ENCODE measurements around the gene TRMT5. TPM values are rescaled to one million over a fixed set of nuclear protein-coding genes. Genes with fewer than 3 reads are reported as not detected.

TRMT5 gene
- total RNA-seq, 4 donors from 2014 or later, result 5.7 to 14.3 (median 9.8) TPM

DNA sequence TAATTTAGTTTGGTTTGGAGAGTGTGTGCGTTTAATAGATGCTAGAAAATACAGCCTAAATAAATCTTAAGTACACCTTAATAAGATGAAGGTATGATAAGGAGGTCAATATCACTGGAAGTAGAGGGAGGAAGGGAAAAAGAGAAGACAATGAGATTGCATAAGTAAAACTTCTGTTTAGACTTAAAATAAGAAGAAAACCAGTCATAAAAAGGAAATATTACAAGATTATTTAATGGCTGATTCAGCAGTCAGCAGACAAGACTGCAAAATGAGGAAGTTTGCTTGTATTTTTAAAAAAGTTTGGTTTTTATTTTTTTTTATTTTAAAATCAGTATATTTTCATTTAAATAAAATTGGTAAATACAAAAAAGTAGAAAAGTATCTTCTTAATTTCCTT, 3.3 kb upstream of the TRMT5 start:
- Histone ChIP-seq H3K27ac (no peak overlapping the region), H3K27me3 (no peaks in the 10 kb centered on the region), H3K9me3 (no peaks in the 10 kb centered on the region), H3K4me3 (no peak overlapping the region), H3K4me1 (peaks cover 0 to 43% (median 19%) of the 10 kb centered on the region in 4 donors), H3K36me3 (peaks cover 0 to 42% (median 0%) of the 10 kb centered on the region in 3 donors)
- 91 to 95% methylated on average over 1 of the region's 1 CpG for WGBS, 2 donors
- TF ChIP-seq POLR2A (IDR thresholded peaks at IDR 0.05) (no peak), EP300 (IDR thresholded peaks at IDR 0.05) (no peak)
- TF ChIP-seq, protein P1, sequence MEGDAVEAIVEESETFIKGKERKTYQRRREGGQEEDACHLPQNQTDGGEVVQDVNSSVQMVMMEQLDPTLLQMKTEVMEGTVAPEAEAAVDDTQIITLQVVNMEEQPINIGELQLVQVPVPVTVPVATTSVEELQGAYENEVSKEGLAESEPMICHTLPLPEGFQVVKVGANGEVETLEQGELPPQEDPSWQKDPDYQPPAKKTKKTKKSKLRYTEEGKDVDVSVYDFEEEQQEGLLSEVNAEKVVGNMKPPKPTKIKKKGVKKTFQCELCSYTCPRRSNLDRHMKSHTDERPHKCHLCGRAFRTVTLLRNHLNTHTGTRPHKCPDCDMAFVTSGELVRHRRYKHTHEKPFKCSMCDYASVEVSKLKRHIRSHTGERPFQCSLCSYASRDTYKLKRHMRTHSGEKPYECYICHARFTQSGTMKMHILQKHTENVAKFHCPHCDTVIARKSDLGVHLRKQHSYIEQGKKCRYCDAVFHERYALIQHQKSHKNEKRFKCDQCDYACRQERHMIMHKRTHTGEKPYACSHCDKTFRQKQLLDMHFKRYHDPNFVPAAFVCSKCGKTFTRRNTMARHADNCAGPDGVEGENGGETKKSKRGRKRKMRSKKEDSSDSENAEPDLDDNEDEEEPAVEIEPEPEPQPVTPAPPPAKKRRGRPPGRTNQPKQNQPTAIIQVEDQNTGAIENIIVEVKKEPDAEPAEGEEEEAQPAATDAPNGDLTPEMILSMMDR (IDR thresholded peaks at IDR 0.05), result no peak
- DNase-seq (ENCODE audit: low spot score in 2 of 2), result no peak

- Histone ChIP-seq H3K27me3 (no peaks in the 10 kb centered on the region), H3K4me1 (peaks cover 0 to 58% (median 24%) of the 10 kb centered on the region in 4 donors), H3K27ac (peak overlapping the region; percentile 77 to 94 (median 86)), H3K4me3 (peak overlapping the region; percentile 69 to 93 (median 84)), H3K9me3 (no peaks in the 10 kb centered on the region), H3K36me3 (peaks cover 0 to 19% (median 0%) of the 10 kb centered on the region in 3 donors)
- 11% methylated on average over 12 of the region's 12 CpGs for WGBS, 2 donors
- peak in 1 of 2 donors; percentile 7 for TF ChIP-seq EP300 (IDR thresholded peaks at IDR 0.05)
- TF ChIP-seq, protein P1 (IDR thresholded peaks at IDR 0.05), result no peak
- DNase-seq (ENCODE audit: low spot score in 2 of 2), result peak in 1 of 2 donors; percentile 14
These were observed 965 bp upstream of the TRMT5 start for GRCh38 chr14:60981633-60982455.

DNA sequence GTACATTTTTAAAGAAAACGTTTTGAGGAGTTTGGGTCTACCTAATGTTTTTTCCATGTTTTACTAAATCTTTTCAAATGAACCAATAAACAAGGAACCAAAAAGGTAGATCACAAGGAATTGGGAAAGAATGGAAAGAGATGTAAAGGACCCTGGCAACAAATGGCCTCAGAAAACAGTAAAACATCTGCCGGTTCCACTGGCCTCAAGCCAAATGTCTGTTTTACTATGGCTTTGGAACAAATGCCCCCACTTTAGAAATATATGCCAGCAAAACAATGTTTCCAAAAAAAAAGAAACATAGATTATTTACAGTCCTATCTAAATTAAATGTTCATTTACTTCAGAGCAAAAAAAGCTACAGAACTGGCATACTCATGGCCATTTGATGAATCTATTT, 3.0 kb downstream of the TRMT5 start:
- TF ChIP-seq POLR2A (IDR thresholded peaks at IDR 0.05) (no peak), EP300 (IDR thresholded peaks at IDR 0.05) (no peak)
- TF ChIP-seq, protein P1 (IDR thresholded peaks at IDR 0.05), result no peak
- Histone ChIP-seq H3K9me3 (no peaks in the 10 kb centered on the region), H3K4me1 (peaks cover 0 to 42% (median 21%) of the 10 kb centered on the region in 4 donors), H3K36me3 (peaks cover 0 to 36% (median 0%) of the 10 kb centered on the region in 3 donors), H3K27ac (no peak overlapping the region), H3K4me3 (no peak overlapping the region), H3K27me3 (no peaks in the 10 kb centered on the region)
- no peak for DNase-seq (ENCODE audit: low spot score in 2 of 2)
- WGBS, 2 donors, result 40 to 46% methylated on average over 2 of the region's 2 CpGs

- H3K4me3 ChIP-seq, result no peak overlapping the region
- no peaks in the 10 kb centered on the region for H3K9me3 ChIP-seq
- no peaks in the 10 kb centered on the region for H3K27me3 ChIP-seq
- H3K36me3 ChIP-seq, result peaks cover 0 to 49% (median 0%) of the 10 kb centered on the region in 3 donors
- TF ChIP-seq, protein P1 (IDR thresholded peaks at IDR 0.05), result no peak
- WGBS, 2 donors, result 32 to 34% methylated on average over 2 of the region's 2 CpGs
- peaks cover 0 to 29% (median 11%) of the 10 kb centered on the region in 4 donors for H3K4me1 ChIP-seq
- H3K27ac ChIP-seq, result no peak overlapping the region
- no peak for DNase-seq (ENCODE audit: low spot score in 2 of 2)
These were observed 5.3 kb downstream of the TRMT5 start for GRCh38 chr14:60975551-60975950.

GRCh38 chr14:60974090-60974651, 6.7 kb downstream of the TRMT5 start:
- H3K9me3 ChIP-seq, result no peaks in the 10 kb centered on the region
- H3K4me1 ChIP-seq, result peaks cover 0 to 15% (median 5%) of the 10 kb centered on the region in 4 donors
- H3K36me3 ChIP-seq, result peaks cover 0 to 49% (median 0%) of the 10 kb centered on the region in 3 donors
- no peak for DNase-seq (ENCODE audit: low spot score in 2 of 2)
- TF ChIP-seq, protein P1 (IDR thresholded peaks at IDR 0.05), result no peak
- TF ChIP-seq EP300 (IDR thresholded peaks at IDR 0.05) (no peak), POLR2A (IDR thresholded peaks at IDR 0.05) (no peak)
- 86 to 87% methylated on average over 6 of the region's 6 CpGs for WGBS, 2 donors
- no peak overlapping the region for H3K4me3 ChIP-seq
- H3K27me3 ChIP-seq, result no peaks in the 10 kb centered on the region
- H3K27ac ChIP-seq, result no peak overlapping the region

Data from tibial nerve (tissue), 4 donors.